Keratinocyte (primary cell): ENCODE measurements around the gene BRPF1. TPM values are rescaled to one million over a fixed set of nuclear protein-coding genes. Genes with fewer than 3 reads are reported as not detected.

ENCODE experiments used
- DNase-seq: peaks from one replicate; pipeline ENCODE4 v3.0.0-alpha.2; 2011; ENCODE audit warnings: low read depth, missing footprints, low spot score
- FAIRE-seq: peaks from 2 replicates; lab custom pipeline; 2011; peaks lifted over from hg19 to GRCh38; lab: Jason Lieb, UNC
- H2AFZ ChIP-seq: 2 replicates; pipeline ENCODE4 v1.6.0; 2012; ENCODE audit warnings: low read length, control low read depth, inconsistent platforms; ENCODE audit not compliant: control insufficient read depth
- H3K27ac ChIP-seq: 2 replicates; pipeline ENCODE4 v1.5.1; 2011; ENCODE audit warnings: low read length; ENCODE audit not compliant: control insufficient read depth, insufficient read depth
- H3K27me3 ChIP-seq: 3 replicates; pipeline ENCODE4 v1.6.0; 2011; ENCODE audit warnings: low read length; ENCODE audit not compliant: control insufficient read depth, insufficient read depth; ENCODE audit errors: extremely low read depth
- H3K36me3 ChIP-seq, 2 experiments: 2 replicates in 1 of 2; 3 replicates in 1 of 2; pipeline ENCODE4 v1.5.1; 2011; ENCODE audit warnings: low read length in 2 of 2, mild to moderate bottlenecking in 1 of 2; ENCODE audit not compliant: control insufficient read depth in 2 of 2, insufficient read depth in 2 of 2; ENCODE audit errors: extremely low read depth in 1 of 2
- H3K4me1 ChIP-seq: 3 replicates; pipeline ENCODE4 v1.5.1; 2011; ENCODE audit warnings: low read length; ENCODE audit not compliant: control insufficient read depth, insufficient read depth; ENCODE audit errors: extremely low read depth
- H3K4me2 ChIP-seq: 3 replicates; pipeline ENCODE4 v1.6.0; 2011; ENCODE audit warnings: low read depth, low read length; ENCODE audit not compliant: control insufficient read depth, insufficient read depth; ENCODE audit errors: extremely low read depth
- H3K4me3 ChIP-seq, 3 experiments: fragments of 200-600 bp in 1 of 3; sonication (generic) in 1 of 3; 2 replicates in 2 of 3; 3 replicates in 1 of 3; pipeline ENCODE4 v1.5.1; 2011 to 2016; ENCODE audit warnings: low read length in 3 of 3, mild to moderate bottlenecking in 3 of 3, control low read depth in 2 of 3, inconsistent platforms in 1 of 3, low read depth in 1 of 3, mixed read lengths in 1 of 3, mixed run types in 1 of 3, moderate library complexity in 1 of 3; ENCODE audit not compliant: control insufficient read depth in 2 of 3, insufficient read depth in 2 of 3; ENCODE audit errors: extremely low read depth in 1 of 3
- H3K79me2 ChIP-seq: 2 replicates; pipeline ENCODE4 v1.6.0; 2012; ENCODE audit warnings: low read length; ENCODE audit not compliant: control insufficient read depth, insufficient read depth
- H3K9ac ChIP-seq: 3 replicates; pipeline ENCODE4 v1.6.0; 2011; ENCODE audit warnings: low read length; ENCODE audit not compliant: control insufficient read depth, insufficient read depth; ENCODE audit errors: extremely low read depth
- H3K9me1 ChIP-seq: 3 replicates; pipeline ENCODE4 v1.6.0; 2011; ENCODE audit warnings: low read length; ENCODE audit not compliant: control insufficient read depth, insufficient read depth; ENCODE audit errors: extremely low read depth
- H3K9me3 ChIP-seq: 2 replicates; pipeline ENCODE4 v1.5.1; 2012; ENCODE audit warnings: low read depth, low read length; ENCODE audit not compliant: control insufficient read depth
- H4K20me1 ChIP-seq: 3 replicates; pipeline ENCODE4 v1.6.0; 2011; ENCODE audit warnings: low read length; ENCODE audit not compliant: control insufficient read depth, insufficient read depth; ENCODE audit errors: extremely low read depth
- CTCF ChIP-seq, 3 experiments: IDR thresholded peaks in 1 of 3; conservative IDR thresholded peaks in 1 of 3; optimal IDR thresholded peaks in 1 of 3; 2 replicates in 2 of 3; 3 replicates in 1 of 3; pipeline versions ENCODE3 to v1.5.1; 2011; ENCODE audit warnings: low read length in 3 of 3, mild to moderate bottlenecking in 3 of 3, moderate library complexity in 2 of 3, control low read depth in 1 of 3, inconsistent platforms in 1 of 3; ENCODE audit not compliant: insufficient read depth in 2 of 3; ENCODE audit errors: extremely low read depth in 1 of 3
- dilution Hi-C: fragments of 300-500 bp; cut with MboI; formaldehyde crosslinking; loops from one replicate; pipeline ENCODE4 v1.7.0; 2020; ENCODE audit warnings: low sequenced_read_pairs; ENCODE audit not compliant: extremely low pct_ligation_motif_present
- polyA plus RNA-seq, 5 experiments: library from polyadenylated mRNA; depleted of rRNA in 3 of 5; stranded (reverse) in 3 of 5; stranded (forward) in 1 of 5; unstranded in 1 of 5; fragments of >200 nt; gene quantifications; 1 replicate in 1 of 5; 2 replicates in 3 of 5; 3 replicates in 1 of 5; pipeline versions ENCODE4 v1.2.1 to v1.2.3, GENCODE V29; 2011 to 2012; ENCODE audit warnings: missing spikeins in 2 of 5, low read depth in 1 of 5, low replicate concordance in 1 of 5

Gene BRPF1
- polyA plus RNA-seq, 1 donor (not counting 4 experiments of a cell fraction or from before 2014, with no cell fraction given), result 8.0 TPM

- no peaks in the 10 kb centered on the region for H4K20me1 ChIP-seq
- no peaks in the 10 kb centered on the region for H3K9me1 ChIP-seq
- no peak overlapping the region for H3K9ac ChIP-seq
- FAIRE-seq, result no peak
- H3K4me2 ChIP-seq, result no peak overlapping the region
- DNase-seq, result no peak
- no peaks in the 10 kb centered on the region for H3K27me3 ChIP-seq
- H3K27ac ChIP-seq, result no peak overlapping the region
- dilution Hi-C loops, result no loop called here
- H2AFZ ChIP-seq, result no peak overlapping the region
- no peak overlapping the region for H3K4me3 ChIP-seq
- no peaks in the 10 kb centered on the region for H3K9me3 ChIP-seq
- H3K36me3 ChIP-seq, result peaks cover 22 to 37% of the 10 kb centered on the region in 2 experiments
- no peaks in the 10 kb centered on the region for H3K79me2 ChIP-seq
- no peak for TF ChIP-seq CTCF (optimal IDR thresholded peaks at IDR 0.05 in 1 of 3, IDR thresholded peaks at IDR 0.05 in 1 of 3, conservative IDR thresholded peaks at IDR 0.05 in 1 of 3; ENCODE audit: extremely low read depth in 1 of 3, insufficient read depth in 2 of 3, low read length in 3 of 3)
- H3K4me1 ChIP-seq, result no peaks in the 10 kb centered on the region
Observed at GRCh38 chr3:9692416-9692815, 39.1 kb upstream of the BRPF1 start.

GRCh38 chr3:9695345-9695744, 36.2 kb upstream of the BRPF1 start:
- H3K27ac ChIP-seq, result no peak overlapping the region
- no peak for FAIRE-seq
- H3K4me2 ChIP-seq, result no peak overlapping the region
- H3K36me3 ChIP-seq, result peaks cover 12 to 28% of the 10 kb centered on the region in 2 experiments
- no peak overlapping the region for H2AFZ ChIP-seq
- dilution Hi-C loops, result no loop called here
- H3K4me3 ChIP-seq, result no peak overlapping the region
- H3K27me3 ChIP-seq, result no peaks in the 10 kb centered on the region
- H3K9ac ChIP-seq, result no peak overlapping the region
- H3K4me1 ChIP-seq, result no peaks in the 10 kb centered on the region
- TF ChIP-seq CTCF (optimal IDR thresholded peaks at IDR 0.05 in 1 of 3, IDR thresholded peaks at IDR 0.05 in 1 of 3, conservative IDR thresholded peaks at IDR 0.05 in 1 of 3; ENCODE audit: extremely low read depth in 1 of 3, insufficient read depth in 2 of 3, low read length in 3 of 3), result no peak
- no peaks in the 10 kb centered on the region for H3K9me3 ChIP-seq
- no peaks in the 10 kb centered on the region for H3K9me1 ChIP-seq
- H3K79me2 ChIP-seq, result no peaks in the 10 kb centered on the region
- no peak for DNase-seq
- H4K20me1 ChIP-seq, result no peaks in the 10 kb centered on the region
